GM08714 (cell line): ENCODE measurements around the gene GLIPR1L2.
"Not testable (repeated sequence)": the region's sequence is repeated elsewhere in the genome, so short reads cannot be mapped to it uniquely, and the experiment has no call there.

Experiments
- H3K4me3 ChIP-seq: fragments of 200-500 bp; sonication (Bioruptor generic); 2 replicates; pipeline ENCODE4 v1.5.1; 2014; ENCODE audit warnings: mild to moderate bottlenecking, low read length, inconsistent platforms
- ZNF274 ChIP-seq: IDR thresholded peaks from 2 replicates; pipeline ENCODE4 v1.6.1; 2012; ENCODE audit warnings: mild to moderate bottlenecking, low read depth, low read length

Gene GLIPR1L2

GRCh38 chr12:75390156-75390898 lies 562 bp upstream of the GLIPR1L2 start:
- H3K4me3 ChIP-seq, result peak overlapping the region; percentile 50
- TF ChIP-seq ZNF274, result no peak

GRCh38 chr12:75404231-75404630 lies 13.3 kb downstream of the GLIPR1L2 start:
- no peak for TF ChIP-seq ZNF274
- H3K4me3 ChIP-seq, result no peak overlapping the region

- no peak overlapping the region for H3K4me3 ChIP-seq
- no peak for TF ChIP-seq ZNF274
Measured at GRCh38 chr12:75407683-75408082, 16.8 kb downstream of the GLIPR1L2 start.

- no peak overlapping the region for H3K4me3 ChIP-seq
- TF ChIP-seq ZNF274, result no peak
Measured at GRCh38 chr12:75409830-75410229, 18.9 kb downstream of the GLIPR1L2 start.

GRCh38 chr12:75414671-75415070 lies 23.8 kb downstream of the GLIPR1L2 start:
- TF ChIP-seq ZNF274, result no peak
- no peak overlapping the region for H3K4me3 ChIP-seq

GRCh38 chr12:75419841-75420240 lies 29.0 kb downstream of the GLIPR1L2 start:
- no peak overlapping the region for H3K4me3 ChIP-seq
- no peak for TF ChIP-seq ZNF274

- no peak overlapping the region for H3K4me3 ChIP-seq
- no peak for TF ChIP-seq ZNF274
Measured at GRCh38 chr12:75427491-75427890, 36.6 kb downstream of the GLIPR1L2 start.

- TF ChIP-seq ZNF274, result no peak
Measured at GRCh38 chr12:75428767-75429166, 37.9 kb downstream of the GLIPR1L2 start.

GRCh38 chr12:75432924-75433323 lies 42.0 kb downstream of the GLIPR1L2 start:
- no peak overlapping the region for H3K4me3 ChIP-seq
- no peak for TF ChIP-seq ZNF274

More at GRCh38 chr12:75428767-75429166, 37.9 kb downstream of the GLIPR1L2 start:
- no peak overlapping the region for H3K4me3 ChIP-seq

GRCh38 chr12:75437564-75437963 lies 46.7 kb downstream of the GLIPR1L2 start:
- TF ChIP-seq ZNF274, result no peak
- H3K4me3 ChIP-seq, result no peak overlapping the region

- TF ChIP-seq ZNF274, result no peak
- no peak overlapping the region for H3K4me3 ChIP-seq
Measured at GRCh38 chr12:75438059-75438754, 47.3 kb downstream of the GLIPR1L2 start.

GRCh38 chr12:75439048-75439447 lies 48.2 kb downstream of the GLIPR1L2 start:
- no peak overlapping the region for H3K4me3 ChIP-seq
- TF ChIP-seq ZNF274, result no peak

GRCh38 chr12:75439930-75440329 lies 49.0 kb downstream of the GLIPR1L2 start:
- TF ChIP-seq ZNF274, result no peak

GRCh38 chr12:75441687-75442449 lies 51.0 kb downstream of the GLIPR1L2 start:
- not testable (repeated sequence) for H3K4me3 ChIP-seq

More at GRCh38 chr12:75439930-75440329, 49.0 kb downstream of the GLIPR1L2 start:
- H3K4me3 ChIP-seq, result no peak overlapping the region

GRCh38 chr12:75442454-75442853 lies 51.6 kb downstream of the GLIPR1L2 start:
- H3K4me3 ChIP-seq, result not testable (repeated sequence)
